Activated naive CD4-positive, alpha-beta T cell treated with anti-CD3 and anti-CD28 coated beads, Interleukin-2, amount 50 U/mL, for 72 hours (primary cell): ENCODE results near the gene CELSR2. TPM values are rescaled to one million over a fixed set of nuclear protein-coding genes. Genes with fewer than 3 reads are reported as not detected.
A peak's percentile ranks its signal among the peaks of the same experiment; 100 is the strongest.

ENCODE experiments used
- ATAC-seq, 2 donors: fragments of 150-1000 bp; cut with Tn5 transposase; 2 replicates each; pipeline ENCODE4 v1.10.0; 2021; ENCODE audit warnings: mild to moderate bottlenecking in 2 of 2, moderate library complexity in 2 of 2
- DNase-seq, 2 donors: peaks; one replicate each; pipeline ENCODE4 v3.0.0; 2021 to 2022; ENCODE audit warnings: low spot score in 2 of 2
- H3K27ac Mint-ChIP-seq, 2 donors: one replicate each; pipeline ENCODE4 v1.8.0; 2022; ENCODE audit warnings: mild to moderate bottlenecking in 2 of 2, mixed read lengths in 2 of 2
- H3K36me3 Mint-ChIP-seq, 2 donors: one replicate each; pipeline ENCODE4 v1.8.0; 2022; ENCODE audit warnings: mixed read lengths in 2 of 2
- H3K9me3 Mint-ChIP-seq, 2 donors: one replicate each; pipeline ENCODE4 v1.8.0; 2022; ENCODE audit warnings: mixed read lengths in 2 of 2
- total RNA-seq, 2 donors: library from RNA; stranded (reverse); gene quantifications; one replicate each; pipeline ENCODE4 v1.2.3, GENCODE V29; 2022

Gene CELSR2
- total RNA-seq, 2 donors from 2014 or later: 0.39 to 3.9 TPM

- ATAC-seq: no peak
- no peaks in the 10 kb centered on the region for H3K36me3 Mint-ChIP-seq
- peak overlapping the region in 1 of 2 donors; percentile 17 for H3K27ac Mint-ChIP-seq
- DNase-seq: no peak
- no peaks in the 10 kb centered on the region for H3K9me3 Mint-ChIP-seq
Measured at GRCh38 chr1:109255678-109256077, 6.3 kb downstream of the CELSR2 start.

GRCh38 chr1:109256085-109256484, 6.7 kb downstream of the CELSR2 start:
- ATAC-seq (no peak), DNase-seq (no peak)
- Mint-ChIP-seq H3K36me3 (no peaks in the 10 kb centered on the region), H3K9me3 (no peaks in the 10 kb centered on the region), H3K27ac (peak overlapping the region in 1 of 2 donors; percentile 17)

- H3K36me3 Mint-ChIP-seq: no peaks in the 10 kb centered on the region
- H3K27ac Mint-ChIP-seq: no peak overlapping the region
- ATAC-seq (no peak), DNase-seq (no peak)
- no peaks in the 10 kb centered on the region for H3K9me3 Mint-ChIP-seq
Measured at GRCh38 chr1:109256971-109257681, 7.8 kb downstream of the CELSR2 start.

- DNase-seq (no peak), ATAC-seq (no peak)
- no peak overlapping the region for H3K27ac Mint-ChIP-seq
- no peaks in the 10 kb centered on the region for H3K9me3 Mint-ChIP-seq
- no peaks in the 10 kb centered on the region for H3K36me3 Mint-ChIP-seq
Measured at GRCh38 chr1:109257682-109258421, 8.5 kb downstream of the CELSR2 start.

GRCh38 chr1:109258481-109259466, 9.4 kb downstream of the CELSR2 start:
- no peaks in the 10 kb centered on the region for H3K9me3 Mint-ChIP-seq
- no peaks in the 10 kb centered on the region for H3K36me3 Mint-ChIP-seq
- DNase-seq (no peak), ATAC-seq (no peak)
- H3K27ac Mint-ChIP-seq: no peak overlapping the region

GRCh38 chr1:109259674-109260557, 10.6 kb downstream of the CELSR2 start:
- H3K27ac Mint-ChIP-seq: no peak overlapping the region
- H3K9me3 Mint-ChIP-seq: no peaks in the 10 kb centered on the region
- DNase-seq (no peak), ATAC-seq (no peak)
- no peaks in the 10 kb centered on the region for H3K36me3 Mint-ChIP-seq

GRCh38 chr1:109261006-109261405, 11.7 kb downstream of the CELSR2 start:
- Mint-ChIP-seq H3K9me3 (no peaks in the 10 kb centered on the region), H3K27ac (no peak overlapping the region), H3K36me3 (no peaks in the 10 kb centered on the region)
- DNase-seq (no peak), ATAC-seq (no peak)

GRCh38 chr1:109261578-109261977, 12.2 kb downstream of the CELSR2 start:
- DNase-seq (no peak), ATAC-seq (no peak)
- H3K27ac Mint-ChIP-seq: no peak overlapping the region
- no peaks in the 10 kb centered on the region for H3K9me3 Mint-ChIP-seq
- no peaks in the 10 kb centered on the region for H3K36me3 Mint-ChIP-seq

- ATAC-seq: no peak
- no peaks in the 10 kb centered on the region for H3K36me3 Mint-ChIP-seq
- H3K27ac Mint-ChIP-seq: peak overlapping the region in 1 of 2 donors; percentile 37
- H3K9me3 Mint-ChIP-seq: no peaks in the 10 kb centered on the region
- DNase-seq: no peak
Measured at GRCh38 chr1:109262231-109263055, 13.1 kb downstream of the CELSR2 start.

GRCh38 chr1:109263234-109263596, 13.9 kb downstream of the CELSR2 start:
- peak; percentile 21 to 51 for ATAC-seq
- no peaks in the 10 kb centered on the region for H3K36me3 Mint-ChIP-seq
- DNase-seq: no peak
- H3K27ac Mint-ChIP-seq: peak overlapping the region in 1 of 2 donors; percentile 37
- no peaks in the 10 kb centered on the region for H3K9me3 Mint-ChIP-seq

GRCh38 chr1:109263597-109264378, 14.4 kb downstream of the CELSR2 start:
- Mint-ChIP-seq H3K9me3 (no peaks in the 10 kb centered on the region), H3K27ac (peak overlapping the region; percentile 37 to 47), H3K36me3 (no peaks in the 10 kb centered on the region)
- DNase-seq (peak; percentile 82 to 95), ATAC-seq (peak; percentile 96 to 97)

GRCh38 chr1:109264379-109264755, 15.0 kb downstream of the CELSR2 start:
- Mint-ChIP-seq H3K27ac (no peak overlapping the region), H3K9me3 (no peaks in the 10 kb centered on the region), H3K36me3 (no peaks in the 10 kb centered on the region)
- no peak for DNase-seq
- no peak for ATAC-seq

- no peak overlapping the region for H3K27ac Mint-ChIP-seq
- H3K9me3 Mint-ChIP-seq: no peaks in the 10 kb centered on the region
- ATAC-seq: no peak
- DNase-seq: no peak
- no peaks in the 10 kb centered on the region for H3K36me3 Mint-ChIP-seq
Measured at GRCh38 chr1:109265016-109265415, 15.7 kb downstream of the CELSR2 start.

GRCh38 chr1:109265741-109266330, 16.5 kb downstream of the CELSR2 start:
- Mint-ChIP-seq H3K27ac (no peak overlapping the region), H3K36me3 (no peaks in the 10 kb centered on the region), H3K9me3 (no peaks in the 10 kb centered on the region)
- DNase-seq: no peak
- no peak for ATAC-seq
